SKM-1 treated with dmso at 0.1 percent for 144 hours (cell line): Measurements from ENCODE around the gene SFT2D1.
A peak's percentile ranks its signal among the peaks of the same experiment; 100 is the strongest.
"Not testable (repeated sequence)": the region's sequence is repeated elsewhere in the genome, so short reads cannot be mapped to it uniquely, and the experiment has no call there.

Experiments used
- DNase-seq: peaks from one replicate; lab custom pipeline; 2025; ENCODE audit not compliant: unreplicated experiment; lab: John Stamatoyannopoulos, UW

Gene SFT2D1

DNA sequence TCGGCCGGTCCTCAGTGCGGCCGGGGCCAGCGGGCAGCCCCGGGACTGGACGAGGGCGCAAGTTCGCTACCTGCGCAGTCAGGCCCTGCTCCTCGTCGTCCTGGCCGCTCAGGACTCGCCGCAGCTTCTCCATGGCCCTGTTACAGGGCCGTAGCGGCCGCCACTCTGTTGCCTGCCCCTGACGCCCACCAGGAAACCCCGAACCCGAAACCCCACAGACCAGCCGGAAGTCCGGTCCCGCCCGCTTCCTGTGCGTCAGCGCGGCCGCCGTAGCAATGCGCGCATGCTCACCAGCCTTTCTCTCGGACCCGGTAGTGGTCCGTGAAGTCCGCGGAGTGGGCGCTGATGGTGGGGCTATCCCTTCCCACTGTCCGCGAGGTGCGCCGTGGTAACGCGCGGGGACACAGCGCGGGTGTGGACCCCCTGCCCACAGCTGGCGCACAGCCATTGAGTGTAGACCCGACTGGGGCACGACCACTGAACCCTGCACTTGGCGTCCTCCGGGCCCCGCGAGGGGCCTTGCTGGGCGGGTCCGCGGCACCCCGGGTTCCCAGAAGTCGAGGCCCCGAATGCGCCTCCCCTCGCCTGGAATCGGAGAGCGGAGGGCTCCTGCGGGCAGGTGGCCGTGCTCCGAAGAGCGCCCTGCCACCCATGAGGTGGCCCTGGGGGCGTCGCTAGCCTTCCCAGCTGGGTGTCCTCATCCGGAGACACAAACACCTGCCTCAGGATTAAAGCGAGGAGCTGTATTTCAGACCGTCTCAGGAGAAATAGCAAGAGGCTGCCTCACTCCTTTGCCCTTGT, at the start of gene SFT2D1:
SFT2D1 (minus strand) TSS at position 197 of the 801 bp plus-strand sequence; CDS start at position 133, 64 bp downstream.
- DNase-seq: peak; percentile 82

DNA sequence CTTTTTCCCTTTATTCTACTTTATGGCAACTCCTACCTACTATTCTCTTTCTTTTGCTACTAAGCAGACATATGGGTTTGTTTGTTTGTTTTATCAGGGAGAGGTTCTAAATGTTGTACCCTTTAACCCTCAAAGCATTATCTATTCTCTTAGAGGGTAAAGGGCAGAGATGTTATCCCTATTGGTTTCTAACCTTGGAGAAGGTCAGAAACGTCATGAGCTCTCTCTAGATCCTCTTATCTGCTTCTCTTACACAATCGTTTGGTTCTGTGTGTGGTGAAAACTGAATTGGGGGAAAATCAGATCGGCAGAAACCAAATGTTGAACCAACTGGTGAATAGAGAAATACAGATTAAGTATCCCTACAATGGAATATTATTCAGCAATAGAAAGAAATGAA, 46.8 kb upstream of the SFT2D1 start:
- peak; percentile 13 for DNase-seq

DNA sequence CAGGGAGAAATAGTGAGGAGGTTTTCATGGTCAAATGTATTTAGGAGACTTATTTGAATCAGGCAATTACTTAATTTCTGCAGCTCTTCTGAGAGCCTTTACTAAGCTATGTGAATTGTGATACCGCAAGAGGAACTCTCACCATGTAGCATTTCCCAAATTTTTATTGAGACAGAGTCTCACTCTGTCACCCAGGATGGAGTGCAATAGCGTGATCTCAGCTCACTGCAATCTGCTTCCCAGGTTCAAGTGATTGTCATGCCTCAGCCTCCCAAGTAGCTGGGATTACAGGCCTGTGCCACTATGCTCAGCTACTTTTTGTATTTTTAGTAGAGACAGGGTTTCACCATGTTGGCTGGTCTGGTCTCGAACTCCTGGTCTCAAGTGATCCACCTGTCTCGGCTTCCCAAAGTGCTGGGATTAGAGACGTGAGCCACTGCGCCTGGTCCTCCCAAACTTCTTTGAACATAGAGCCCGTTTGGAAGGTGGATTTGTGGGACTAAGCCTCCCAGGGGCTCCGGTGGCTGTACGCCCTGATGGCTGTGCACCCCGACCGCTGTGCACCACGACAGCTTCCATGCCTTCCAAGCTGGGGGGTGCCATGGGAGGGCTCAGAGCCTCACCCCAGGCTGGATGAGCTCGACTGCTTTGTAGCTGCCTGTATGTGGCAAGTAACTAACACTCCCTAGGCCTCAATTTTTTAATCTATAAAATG, 46.1 kb upstream of the SFT2D1 start:
- DNase-seq: no peak

DNA sequence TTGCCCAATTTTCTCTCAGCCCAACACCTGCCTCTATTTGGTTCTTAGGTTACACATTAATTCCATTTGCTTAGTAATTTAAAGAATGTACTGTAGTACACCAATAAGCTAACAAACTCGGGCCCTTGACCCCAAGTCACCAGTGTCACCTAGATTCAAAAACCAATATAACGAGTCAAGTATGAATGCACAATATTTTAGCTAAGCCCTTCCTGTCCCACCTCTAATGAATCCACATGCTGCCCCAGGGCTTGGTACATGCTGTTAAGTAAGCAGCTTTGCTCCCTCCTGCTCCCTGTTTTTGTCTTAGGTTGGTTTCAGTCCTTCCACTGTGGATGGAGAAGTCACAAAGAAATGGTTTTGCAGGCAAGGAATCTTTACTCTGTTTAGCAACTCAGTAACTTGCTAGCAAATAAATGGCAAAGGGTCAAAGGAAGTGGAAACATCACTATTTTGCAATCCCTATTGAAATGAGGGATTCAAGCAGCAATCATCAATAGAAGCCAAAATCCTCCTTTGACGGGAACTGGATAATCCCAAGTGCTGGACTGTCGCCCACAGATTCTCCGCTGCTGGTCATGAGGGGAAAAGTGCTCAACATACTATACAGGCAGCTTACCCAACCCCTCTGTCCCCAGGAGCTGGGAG, 45.4 kb upstream of the SFT2D1 start:
- no peak for DNase-seq

DNA sequence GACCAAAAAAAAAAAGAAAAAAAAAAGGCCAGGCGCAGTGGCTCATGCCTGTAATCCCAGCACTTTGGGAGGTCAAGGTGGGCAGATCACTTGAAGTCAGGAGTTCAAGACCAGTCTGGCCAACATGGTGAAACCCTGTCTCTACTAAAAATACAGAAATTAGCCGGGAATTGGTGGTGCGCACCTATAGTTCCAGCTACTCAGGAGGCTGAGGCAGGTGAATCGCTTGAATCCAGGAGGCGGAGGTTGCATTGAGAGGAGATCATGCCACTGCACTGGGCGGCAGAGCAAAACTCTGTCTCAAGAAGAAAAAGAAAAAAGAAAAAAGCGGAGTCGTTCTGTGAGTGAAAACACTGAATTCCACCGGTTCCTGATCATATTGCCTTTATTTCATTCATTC, 44.8 kb upstream of the SFT2D1 start:
- not testable (repeated sequence) for DNase-seq

DNA sequence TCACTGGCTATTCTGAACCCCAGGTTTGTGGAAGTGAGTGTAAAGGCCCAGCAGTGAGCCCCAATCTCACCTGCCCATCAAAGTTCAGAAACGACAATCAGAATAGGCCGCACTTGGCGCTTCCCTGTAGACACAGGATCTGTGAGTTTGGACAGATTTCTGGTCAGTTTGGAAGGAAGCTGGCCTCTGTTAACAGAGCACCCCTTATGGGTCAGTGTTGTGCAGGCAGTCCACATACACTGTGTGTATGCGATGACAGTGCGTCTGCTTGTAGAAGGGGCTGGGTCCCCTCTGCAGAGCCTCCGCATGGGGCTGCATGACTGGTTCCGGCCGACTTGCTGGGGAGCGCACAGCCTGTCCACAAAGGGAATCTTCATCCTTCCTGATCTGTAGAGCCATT, 43.8 kb upstream of the SFT2D1 start:
- DNase-seq: no peak

DNA sequence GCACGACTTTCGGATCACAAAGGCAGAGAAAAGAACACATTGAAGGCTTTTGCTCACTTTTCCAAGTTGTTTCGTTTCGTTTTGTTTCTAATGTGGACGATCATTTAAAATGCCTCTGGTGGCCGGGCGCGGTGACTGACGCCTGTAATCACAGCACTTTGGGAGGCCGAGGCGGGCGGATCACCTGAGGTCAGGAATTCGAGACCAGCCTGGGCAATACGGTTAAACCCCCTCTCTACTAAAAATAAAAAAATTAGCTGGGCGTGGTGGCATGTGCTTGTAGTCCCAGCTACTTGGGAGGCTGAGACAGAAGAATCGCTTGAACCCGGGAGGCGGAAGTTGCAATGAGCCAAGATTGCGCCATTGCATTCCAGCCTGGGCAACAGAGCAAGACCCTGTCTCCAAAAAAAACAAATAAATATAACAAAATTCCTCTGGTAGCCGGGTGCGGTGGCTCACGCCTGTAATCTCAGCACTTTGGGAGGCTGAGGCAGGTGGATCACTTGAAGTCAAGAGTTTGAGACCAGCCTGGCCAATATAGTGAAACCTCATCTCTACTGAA, 41.5 kb upstream of the SFT2D1 start:
- not testable (repeated sequence) for DNase-seq

DNA sequence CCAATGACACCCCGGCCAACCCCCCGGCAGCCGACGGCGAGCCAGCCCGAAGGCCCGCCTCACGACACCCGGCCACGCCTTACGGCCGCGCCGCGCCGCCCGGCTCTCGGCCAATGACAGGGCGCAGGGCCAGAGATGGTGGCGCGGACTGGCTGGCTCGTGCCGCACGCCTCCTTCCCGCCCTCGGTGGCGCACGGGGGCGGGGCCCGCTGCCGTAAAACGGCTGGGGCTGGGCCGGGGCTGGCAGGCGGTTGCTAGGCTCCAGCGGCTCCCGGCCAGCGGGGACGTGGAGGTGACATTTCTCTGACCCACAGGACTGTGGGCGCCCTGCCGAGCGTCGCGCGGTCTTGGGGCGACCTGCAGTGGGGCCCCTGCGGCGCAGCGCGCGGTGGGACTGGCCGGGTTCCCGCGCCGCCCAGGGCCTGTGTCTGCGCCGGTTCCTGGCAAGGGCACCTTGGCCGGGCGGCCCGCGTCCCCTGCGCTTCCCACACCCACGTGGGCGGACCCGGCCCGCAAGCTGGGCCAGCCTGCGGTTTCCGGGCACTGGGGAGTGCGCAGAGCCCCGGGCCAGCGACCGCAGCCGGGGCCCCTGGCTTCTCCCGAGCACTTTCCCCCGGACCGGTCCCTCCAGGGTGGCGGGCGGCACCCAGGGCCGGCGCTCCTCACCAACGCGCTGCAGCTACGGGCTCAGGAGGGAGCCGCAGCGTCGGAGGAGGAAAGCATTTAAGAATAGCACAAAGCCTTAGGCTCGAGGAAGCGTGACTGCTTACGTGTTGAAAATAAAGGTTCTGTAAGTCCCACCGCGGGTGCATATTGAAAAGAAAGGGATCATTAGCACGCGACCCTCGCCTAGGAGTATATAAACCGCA, 40.8 kb upstream of the SFT2D1 start, which contains the start of gene MPC1:
MPC1 (minus strand) TSS at position 8 of the 869 bp plus-strand sequence. CDS start 64 bp downstream, outside the sequence.
- peak; percentile 92 for DNase-seq

DNA sequence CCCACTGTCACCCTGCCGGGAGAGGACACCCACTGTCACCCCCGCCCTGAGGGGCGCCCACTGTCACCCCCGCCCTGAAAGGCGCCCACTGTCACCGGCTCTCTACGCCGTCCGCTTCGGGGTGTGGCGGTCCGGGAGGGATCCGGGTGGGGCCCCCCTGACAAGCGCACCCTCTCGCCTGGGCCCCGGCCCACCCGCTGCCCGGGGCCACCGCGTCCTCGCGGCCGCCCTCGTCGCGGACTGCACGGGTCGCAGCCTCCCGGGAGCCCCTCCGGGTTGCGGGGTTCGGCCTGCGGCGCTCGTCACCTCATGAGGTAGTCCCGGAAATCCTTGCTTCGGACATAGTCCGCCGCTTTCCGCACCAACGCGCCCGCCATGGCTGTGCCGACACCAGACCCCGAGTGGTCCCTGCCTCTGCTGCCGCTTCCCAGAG, 40.2 kb upstream of the SFT2D1 start:
- DNase-seq: no peak

DNA sequence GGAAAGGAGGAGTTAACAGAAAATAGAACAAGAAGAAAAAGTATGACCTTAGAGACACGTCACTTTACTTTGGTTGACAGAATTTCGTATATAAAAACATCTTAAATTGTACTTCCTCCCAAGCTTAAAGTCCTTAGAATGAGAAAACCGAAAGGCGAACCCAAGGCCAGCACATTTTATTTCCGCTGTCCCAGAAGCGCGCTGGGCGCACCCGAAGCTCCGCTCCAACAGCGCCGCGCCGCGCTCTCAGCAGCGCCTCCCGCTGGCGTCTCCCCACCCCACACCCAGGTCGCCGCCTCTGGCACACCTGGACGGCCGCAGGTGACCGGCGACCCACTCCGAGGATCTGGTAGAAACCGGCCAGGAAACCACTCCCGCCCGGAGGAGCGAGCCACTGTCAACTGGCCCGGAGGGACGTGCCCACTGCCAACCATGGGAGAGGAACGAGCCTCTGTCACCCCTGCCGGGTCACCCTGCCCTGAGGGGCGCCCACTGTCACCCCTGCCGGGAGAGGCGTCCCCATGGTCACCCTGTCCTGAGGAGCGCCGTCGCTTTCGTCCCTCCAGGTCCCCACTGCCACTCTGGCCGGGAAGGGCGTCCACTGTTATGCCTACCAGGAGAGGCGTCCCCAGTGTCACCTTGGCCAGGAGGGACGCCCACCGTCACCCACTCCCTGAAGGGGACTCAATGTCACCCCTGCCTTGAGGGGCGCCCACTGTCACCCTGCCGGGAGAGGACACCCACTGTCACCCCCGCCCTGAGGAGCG, 39.6 kb upstream of the SFT2D1 start:
- DNase-seq: peak; percentile 62

DNA sequence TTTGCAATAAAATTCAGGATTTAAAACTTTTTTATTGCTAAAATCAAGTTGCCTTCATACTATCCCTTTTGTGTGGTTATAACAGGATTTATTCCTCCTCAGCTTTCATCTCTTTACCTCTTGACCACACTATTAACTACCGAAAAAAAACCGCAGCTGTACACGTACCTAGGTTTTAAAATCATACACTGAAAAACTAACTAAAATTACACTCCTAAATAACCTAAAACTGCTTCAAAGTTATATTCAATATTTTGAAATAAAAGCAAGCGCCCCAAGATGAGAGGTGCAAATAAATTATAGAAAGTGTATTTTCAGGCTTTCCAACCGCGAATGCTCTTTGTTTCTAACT, 39.0 kb upstream of the SFT2D1 start:
- DNase-seq: no peak

DNA sequence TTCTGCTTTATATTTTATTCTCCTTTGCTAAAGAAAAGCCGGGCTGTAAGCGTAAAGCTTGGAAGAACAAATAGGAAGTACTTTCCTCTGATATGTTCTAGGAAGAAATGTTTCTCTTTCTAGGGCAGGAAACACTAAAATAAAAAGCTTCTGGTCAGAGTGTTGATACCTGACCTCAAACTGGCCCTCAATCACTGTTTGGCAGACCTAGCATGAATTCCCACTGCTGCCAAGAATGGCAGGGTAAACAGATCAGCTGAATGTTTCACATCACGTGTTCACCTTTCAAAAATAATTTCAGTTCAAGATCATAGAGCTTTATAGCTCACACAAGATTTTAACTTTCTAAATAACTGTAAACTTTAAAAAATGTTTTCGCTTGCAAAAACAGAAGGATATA, 37.5 kb upstream of the SFT2D1 start:
- DNase-seq: no peak

DNA sequence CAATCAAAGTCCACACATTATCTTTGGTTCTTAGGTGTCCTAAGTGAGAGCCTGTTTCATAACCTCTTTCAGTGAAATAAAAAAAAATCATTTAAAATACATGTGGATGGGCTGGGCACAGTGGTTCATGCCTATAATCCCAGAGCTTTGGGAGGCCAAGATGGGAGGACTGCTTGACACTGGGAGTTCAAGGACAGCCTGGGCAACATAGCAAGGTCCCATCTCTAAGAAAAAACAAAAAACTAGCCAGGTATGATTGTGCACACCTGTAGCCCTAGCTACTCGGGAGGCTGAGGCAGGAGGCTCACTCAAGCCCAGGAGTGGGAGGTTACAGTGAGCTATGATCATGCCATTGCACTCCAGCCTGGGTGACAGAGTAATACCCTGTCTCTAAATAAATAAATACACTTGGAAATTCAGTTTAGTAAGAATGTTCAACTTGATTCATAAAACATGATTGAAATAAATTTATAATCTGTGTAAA, 36.8 kb upstream of the SFT2D1 start:
- no peak for DNase-seq

DNA sequence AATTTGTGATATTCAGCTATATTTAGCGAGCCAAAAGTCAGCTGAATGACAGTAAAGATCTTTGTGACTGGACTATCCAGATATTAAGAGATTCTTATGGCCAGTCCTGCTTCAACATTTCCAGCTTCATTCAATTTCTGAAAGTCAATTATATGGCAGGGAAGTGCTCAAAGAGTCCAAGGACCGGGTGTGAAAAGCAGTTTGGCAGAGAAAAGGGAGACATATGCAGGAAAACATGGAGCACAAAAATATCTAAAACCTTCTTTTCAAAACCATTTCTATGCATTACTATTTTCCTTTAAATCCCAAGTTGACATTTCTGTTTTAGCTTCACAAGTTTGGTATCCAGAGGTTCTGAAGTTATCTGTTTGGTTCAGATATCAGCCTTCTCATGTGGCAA, 35.4 kb upstream of the SFT2D1 start:
- DNase-seq: no peak

DNA sequence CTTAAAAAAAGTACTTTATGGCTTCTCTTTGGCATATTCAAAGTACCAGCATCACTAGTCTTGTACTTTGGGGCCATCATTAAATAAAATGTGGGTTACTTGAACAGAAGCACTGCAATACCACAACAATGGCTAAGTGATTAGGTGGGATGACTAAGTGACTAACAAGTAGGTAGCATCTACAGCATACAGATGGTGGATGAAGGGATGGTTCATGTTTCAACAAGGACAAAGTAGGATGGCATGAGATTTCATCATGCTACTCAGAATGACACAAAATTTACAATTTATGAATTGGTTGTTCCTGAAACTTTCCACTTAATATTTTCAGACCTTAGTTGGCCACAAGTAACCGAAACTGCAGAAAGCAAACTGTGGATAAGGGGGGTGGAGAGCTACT, 32.7 kb upstream of the SFT2D1 start:
- DNase-seq: no peak

DNA sequence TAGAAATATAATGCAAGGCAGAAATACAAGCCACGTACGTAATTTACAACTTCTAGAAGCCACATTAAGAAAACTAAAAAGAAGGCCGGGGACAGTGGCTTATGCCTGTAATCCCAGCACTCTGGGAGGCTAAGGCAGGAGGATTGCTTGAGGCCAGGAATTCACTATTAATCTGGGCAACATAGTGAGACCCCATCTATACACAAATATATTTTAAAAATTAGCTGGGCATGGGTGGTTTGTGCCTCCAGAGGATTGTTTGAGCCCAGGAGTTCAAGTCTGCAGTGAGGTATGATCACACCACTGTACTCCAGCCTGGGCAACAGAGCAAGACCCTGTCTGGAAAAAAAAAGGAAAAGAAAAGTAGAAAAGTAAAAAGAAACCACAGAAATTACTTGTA, 28.1 kb upstream of the SFT2D1 start:
- no peak for DNase-seq

DNA sequence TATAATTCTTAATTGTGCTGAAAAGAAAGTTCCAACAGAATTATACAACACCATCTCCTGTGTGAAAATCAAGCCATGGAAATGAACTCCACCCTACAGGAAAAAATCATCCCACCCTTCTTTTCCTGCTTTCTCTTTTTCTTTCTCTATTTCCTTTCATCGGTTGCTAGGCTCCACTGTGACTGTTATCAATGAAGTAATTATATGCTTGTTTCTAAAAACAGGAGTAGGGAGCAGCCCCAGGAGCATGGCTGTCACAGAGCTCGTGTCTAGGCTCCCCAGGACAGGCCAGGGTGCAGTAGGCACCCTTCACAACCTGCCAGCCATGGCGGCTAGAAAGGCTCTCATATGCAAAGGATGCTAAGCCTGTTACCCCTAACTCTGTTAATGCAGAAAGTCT, 27.4 kb upstream of the SFT2D1 start:
- no peak for DNase-seq

DNA sequence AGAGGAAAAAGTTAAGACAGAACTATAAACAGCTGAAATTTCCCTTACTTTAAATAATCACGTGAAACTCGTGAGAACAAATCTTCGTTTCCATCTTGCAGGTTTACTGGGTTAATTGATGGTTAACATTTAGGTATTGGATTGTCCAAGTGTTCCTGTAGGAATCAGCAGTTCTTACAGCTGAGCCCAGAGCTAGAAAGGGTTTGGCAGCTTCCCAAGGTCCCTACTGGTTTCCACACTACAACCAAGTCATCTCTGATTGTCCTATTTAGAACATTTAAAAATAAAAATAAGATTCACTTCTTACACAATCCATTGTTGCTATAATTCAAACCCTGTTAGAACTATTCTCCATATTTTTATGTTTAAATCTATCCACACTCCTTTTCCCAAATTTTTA, 24.6 kb upstream of the SFT2D1 start:
- DNase-seq: no peak

DNA sequence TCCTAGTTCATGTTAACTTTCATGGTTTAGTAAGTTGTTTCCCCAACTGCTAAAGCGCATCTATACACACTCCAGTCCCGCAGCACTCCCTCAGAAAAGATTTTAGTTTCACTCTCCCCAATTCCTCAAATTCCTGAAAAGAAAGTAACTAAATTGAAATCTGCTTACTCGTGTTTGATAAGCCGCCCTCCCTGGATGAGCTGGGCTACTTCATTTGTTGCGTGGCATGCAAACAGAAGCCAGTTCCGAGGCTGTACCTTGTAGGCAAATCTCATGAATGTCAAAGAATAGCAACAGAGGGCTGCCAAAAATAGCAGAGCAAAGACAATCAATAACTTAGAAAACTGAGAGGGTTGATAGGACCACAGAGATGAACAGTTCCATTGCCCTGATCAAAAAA, 23.5 kb upstream of the SFT2D1 start:
- no peak for DNase-seq

DNA sequence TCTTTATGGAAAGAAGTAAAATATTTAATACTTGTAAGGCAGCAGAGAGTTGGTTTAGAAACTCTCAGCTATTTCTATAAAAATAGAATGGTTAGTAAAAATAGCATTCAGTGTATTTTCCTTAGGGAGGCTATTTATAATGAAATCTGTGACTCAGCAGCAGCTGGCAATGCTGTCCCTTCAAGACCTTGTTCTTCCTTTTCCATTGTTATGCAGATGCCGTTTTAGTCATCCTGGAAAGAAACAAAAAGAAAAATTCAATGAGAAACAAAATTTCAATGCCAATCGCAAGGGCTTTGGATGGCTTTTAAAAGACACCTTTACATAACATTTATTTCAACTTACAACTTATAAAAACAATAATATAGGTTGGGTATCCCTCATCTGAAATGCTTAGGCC, 22.9 kb upstream of the SFT2D1 start:
- no peak for DNase-seq
